ENCODE results near the gene ZMYND11.

DNA sequence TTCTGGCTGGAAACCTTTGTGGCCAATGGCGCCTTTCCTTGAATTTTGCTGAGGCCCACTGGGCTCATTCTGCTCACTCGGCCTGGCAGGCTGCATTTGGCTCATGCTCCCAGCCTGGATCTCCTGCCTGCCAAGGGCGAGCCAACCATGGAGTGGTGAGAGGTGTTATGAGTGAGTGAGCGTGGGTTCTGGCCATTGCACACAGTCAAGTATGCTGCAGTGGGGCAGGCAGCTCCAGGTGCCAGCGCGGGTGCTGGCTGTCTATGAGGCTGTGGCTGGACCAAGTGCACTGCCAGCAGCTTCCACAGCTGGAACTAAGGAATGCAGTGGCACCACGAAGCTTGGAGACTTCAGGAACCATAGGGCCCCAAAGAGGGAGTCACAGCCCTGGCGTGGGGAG is 43.9 kb upstream of the ZMYND11 start:
- no peak for TF ChIP-seq KLF1 (tag by site-specific recombination; IDR thresholded peaks at IDR 0.05)
- no peak for TF ChIP-seq ZNF221 (tag by site-specific recombination; IDR thresholded peaks at IDR 0.05; ENCODE audit: borderline replicate concordance)
- TF ChIP-seq CTCF (tag by site-specific recombination; IDR thresholded peaks at IDR 0.05), result no peak
